GM19438 (cell line): ENCODE results near the gene SOX18.
A peak's percentile ranks its signal among the peaks of the same experiment; 100 is the strongest.

ENCODE experiments used
- ATAC-seq: cut with Tn5 transposase; IDR thresholded peaks from one replicate; pipeline ENCODE4 v1.9.1; 2021; ENCODE audit warnings: low read depth; ENCODE audit not compliant: unreplicated experiment

Gene SOX18

DNA sequence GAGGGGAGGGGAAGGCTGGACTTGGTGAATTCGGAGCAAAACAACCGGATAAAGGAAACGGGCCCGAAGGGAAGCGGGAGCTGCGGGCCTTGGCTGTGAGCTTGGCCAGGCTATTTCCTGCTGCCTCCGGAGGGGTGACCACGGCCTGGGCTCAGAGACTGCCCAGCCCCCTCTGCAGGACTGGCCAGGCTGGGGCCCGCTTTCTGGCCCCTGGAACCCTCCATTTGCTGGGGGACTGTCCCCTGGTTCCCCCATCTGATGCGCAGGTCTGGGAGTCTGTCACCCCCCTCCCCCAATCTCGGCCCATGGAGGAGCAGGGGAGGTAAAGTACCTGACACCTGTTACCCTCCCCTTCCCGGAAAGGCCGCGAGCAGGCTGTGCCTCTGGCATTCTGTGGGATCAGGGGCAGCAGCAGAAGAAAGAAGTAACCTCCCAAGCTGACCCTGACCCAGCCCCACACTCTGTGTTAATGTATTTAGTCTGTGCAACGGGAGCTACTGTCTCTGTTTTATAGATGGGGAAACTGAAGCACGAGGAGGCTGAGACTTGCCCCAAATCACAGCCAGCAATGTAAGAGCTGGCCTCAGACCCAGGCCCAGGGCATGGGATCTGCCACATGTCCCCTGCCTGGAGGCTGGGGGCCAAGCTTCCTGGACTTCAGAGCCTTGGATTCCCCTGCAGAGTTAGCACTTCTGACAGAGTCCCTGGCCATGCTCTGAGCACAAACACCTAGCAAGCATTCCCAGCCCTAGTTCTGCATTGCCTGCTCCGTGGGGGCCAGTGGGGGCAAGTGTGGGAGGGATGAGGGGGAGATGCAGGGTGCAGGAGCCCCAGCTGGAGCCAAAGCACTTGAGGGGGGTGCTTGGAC is 9.9 kb downstream of the SOX18 start:
- ATAC-seq, result no peak

DNA sequence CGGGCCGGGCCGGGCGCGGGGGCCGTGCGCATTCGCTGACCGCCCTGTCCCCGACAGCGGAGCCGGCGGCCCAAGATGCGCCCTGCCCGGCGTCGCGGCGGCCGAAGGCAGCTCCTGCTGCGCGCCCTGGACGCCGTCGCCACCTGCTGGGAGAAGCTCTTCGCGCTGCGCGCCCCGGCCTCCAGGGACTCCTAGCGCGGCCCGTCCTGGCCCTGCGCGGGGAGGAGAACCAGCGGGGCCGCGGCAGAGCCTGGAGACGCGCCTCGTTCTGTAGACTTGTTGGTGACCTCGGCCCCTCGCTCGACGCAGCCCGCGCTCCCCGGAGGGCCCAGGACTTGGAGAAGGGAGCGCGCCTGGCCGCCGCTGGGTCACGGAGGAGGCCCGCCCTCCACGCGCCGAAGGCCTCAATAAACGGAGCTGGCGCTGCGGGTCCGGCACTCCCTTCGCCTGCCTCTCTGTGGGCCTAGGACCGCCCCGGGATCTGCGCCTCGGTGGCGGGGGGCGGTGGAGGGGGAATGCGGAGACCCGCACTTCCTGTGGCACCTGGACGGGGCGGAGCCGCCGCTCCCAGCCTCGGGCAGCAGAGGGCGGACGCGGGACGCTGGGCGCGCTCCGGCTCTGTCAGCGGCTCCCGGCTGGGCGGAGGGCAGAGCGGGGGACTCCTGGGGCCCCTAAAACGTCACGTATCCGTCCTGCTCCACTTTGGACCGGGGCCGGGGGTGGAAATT is 10.7 kb downstream of the SOX18 start:
- ATAC-seq, result peak; percentile 61

GRCh38 chr20:64038224-64038564 is 11.2 kb downstream of the SOX18 start:
- ATAC-seq, result peak; percentile 40

DNA sequence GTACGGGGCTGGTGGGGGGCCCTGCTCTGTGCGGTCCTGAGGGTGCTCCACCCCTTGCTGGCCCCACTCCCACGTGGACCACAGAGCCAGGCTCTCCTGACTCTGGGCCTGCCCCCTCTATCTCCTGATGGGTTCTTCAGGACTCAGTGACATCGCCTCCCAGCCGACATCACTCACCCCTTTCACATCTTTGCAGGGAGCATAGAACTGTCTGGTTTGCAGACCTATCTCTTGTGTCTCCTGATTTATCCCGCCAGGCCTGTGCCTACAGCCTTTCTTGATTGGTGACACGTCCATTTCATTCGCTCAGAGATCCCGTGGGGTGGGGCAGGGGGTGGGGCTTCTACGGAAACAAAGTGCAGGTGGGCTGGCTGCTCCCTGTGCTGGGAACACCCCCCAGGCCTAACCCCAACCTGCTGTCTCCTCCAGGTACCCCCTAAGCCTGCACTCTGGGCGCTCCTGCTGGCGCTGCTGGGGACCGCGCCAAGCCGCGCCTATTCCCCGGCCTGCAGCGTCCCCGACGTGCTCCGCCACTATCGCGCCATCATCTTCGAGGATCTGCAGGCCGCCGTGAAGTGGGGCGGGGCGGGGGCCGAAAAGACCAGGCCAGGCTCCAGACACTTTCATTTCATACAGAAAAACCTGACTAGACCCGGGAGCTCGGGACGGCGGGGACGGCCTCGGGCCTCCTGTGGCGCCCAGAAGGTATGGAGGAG is 11.8 kb downstream of the SOX18 start:
- no peak for ATAC-seq

GRCh38 chr20:64037199-64037497 is 12.3 kb downstream of the SOX18 start:
- no peak for ATAC-seq

DNA sequence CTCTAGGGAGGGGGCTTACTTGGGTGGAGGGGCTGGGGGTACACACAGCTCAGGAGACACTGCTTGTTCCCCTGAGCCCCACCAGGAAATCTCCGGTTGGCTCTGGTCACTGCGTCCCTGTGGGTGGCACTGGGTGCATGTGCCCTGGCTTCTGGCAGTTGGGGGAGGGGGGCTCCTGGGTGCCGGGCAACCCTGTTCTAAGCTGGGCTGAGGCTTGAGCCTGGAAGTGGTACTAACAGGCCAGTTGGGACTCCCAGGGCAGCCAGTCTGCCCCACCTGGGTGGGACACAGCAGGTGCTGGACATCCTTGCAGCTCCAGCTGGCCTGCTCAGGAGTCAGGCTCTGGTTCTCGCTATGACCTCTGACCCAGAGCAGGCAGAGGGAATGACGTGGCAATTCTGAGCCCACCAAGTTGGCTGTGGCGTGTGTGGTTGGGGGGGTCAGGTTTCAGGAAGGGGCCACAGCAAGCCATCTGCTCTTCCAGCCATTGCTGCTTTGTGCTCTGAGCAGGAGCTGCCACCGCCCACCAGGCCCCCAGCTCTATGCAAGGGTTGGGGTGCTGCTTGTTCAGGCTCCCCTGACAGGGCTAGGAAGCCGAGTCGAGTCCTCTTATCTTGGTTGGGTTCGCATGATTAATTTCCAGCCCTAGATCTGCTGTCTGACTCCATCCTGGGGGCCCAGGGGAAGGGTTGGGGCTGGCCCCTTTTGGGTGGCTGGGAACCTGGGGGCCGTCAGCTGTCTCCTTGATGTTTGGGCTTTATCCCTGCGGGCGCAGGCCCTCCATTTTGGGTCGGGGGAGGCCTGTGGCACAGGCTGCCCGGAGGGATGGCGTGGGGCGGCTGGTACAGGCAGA is 12.9 kb downstream of the SOX18 start:
- no peak for ATAC-seq

- no peak for ATAC-seq
These were observed 13.5 kb downstream of the SOX18 start, which contains the start of gene C20orf204 for GRCh38 chr20:64035933-64036345. C20orf204 (plus strand) TSS chr20:64036182; CDS start chr20:64036324, 142 bp downstream.

DNA sequence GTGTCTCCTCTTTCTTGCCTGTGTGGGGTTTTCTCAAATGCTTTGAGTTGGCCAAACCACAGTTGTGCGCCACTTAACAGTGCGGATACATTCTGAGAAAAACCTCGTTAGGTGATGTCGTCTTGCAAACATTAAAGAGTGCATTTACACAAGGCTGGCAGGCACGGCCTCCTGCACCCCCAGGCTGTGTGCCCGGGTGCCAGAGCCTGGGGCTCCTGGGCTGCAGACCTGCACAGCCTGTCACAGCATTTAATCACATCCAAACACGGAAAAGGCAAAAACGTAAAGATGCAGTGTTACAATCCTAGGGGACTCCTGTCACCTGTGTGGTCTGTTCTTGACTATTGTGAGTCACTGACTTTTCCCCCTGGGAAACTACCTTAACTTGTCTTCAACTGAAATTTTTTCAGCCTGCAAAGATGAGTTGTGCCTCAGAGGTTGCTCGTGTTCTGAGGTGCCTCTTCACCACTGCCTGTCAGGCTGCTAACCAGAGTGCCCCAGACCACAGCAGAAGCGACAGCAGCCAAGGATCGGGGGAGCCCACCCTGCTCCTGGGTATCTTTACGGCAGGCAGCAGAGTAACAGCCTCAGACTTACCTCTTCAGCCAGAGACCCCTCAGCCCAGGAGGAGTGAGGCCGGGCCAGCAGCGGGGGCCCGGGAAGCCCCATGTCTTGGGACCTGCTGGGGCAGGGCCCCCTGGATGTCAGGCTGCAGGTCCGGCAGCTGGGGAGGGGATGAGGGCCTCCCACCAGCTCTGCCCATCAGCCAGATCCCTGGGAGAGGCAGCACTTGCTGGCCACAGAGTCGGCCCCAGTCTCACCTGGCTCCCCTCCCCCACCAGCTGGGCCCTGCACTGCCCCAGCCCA is 14.1 kb downstream of the SOX18 start:
- ATAC-seq, result no peak

DNA sequence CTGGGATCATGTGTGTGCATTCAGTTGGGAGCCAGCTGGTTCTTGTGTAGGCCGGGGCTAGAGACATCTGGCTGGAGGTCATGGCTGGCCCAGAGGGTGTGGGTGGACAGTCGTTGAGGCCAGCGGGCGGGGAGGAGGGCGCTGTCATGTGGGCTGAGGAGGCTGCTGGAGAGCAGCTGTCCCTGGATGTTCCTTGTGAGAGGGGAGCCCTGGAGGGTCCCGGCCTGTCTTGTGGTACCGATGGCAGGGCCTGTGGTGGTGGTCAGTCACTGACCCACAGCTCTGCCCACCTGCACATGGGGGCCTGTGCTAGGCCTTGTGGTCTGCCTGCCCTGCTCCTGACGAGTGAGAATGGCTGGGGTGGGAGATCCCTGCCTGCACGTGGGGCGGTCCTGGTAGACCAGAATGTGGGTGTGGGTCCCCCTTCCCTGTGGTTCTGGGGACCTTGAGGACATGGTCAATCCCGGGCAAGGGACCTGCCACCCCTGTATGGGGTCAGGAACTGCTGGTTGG is 15.4 kb downstream of the SOX18 start:
- no peak for ATAC-seq

- ATAC-seq, result no peak
These were observed 16.5 kb downstream of the SOX18 start for GRCh38 chr20:64032706-64033624.

- ATAC-seq, result no peak
These were observed 17.6 kb downstream of the SOX18 start for GRCh38 chr20:64031822-64032314.

- ATAC-seq, result no peak
These were observed 18.9 kb downstream of the SOX18 start for GRCh38 chr20:64030371-64031134.

DNA sequence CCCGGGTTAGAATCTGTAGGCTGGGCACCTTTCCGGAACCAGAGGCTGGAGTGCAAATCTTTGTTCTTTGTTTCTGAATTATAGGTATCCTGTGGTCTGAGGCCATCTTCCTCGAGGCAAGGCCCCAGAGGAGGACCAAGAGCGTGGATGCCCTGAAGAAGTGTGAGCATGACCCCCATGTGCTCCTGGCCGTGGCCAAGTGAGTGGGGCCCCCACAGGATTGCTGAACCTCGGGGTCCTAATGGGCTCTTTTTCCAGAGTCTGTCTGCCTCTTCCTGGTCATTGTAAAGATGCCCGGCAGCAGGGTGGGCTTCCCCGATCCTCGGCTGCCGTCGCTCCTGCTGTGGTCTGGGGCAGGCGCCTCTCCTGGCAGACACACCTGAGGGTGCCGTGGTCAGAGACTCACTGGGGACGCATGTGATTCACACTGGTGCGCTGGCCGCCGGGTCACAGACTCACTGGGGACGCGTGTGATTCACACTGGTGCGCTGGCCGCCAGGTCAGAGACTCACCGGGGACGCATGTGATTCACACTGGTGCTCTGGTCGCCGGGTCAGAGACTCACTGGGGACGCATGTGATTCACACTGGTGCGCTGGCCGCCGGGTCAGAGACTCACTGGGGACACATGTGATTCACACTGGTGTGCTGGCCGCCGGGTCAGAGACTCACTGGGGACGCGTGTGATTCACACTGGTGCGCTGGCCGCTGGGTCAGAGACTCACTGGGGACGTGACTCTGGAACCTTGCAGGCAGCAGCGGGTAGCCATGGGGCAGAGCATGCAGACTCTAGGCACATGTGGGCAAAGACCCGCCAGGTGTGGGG is 19.9 kb downstream of the SOX18 start:
- ATAC-seq, result no peak

DNA sequence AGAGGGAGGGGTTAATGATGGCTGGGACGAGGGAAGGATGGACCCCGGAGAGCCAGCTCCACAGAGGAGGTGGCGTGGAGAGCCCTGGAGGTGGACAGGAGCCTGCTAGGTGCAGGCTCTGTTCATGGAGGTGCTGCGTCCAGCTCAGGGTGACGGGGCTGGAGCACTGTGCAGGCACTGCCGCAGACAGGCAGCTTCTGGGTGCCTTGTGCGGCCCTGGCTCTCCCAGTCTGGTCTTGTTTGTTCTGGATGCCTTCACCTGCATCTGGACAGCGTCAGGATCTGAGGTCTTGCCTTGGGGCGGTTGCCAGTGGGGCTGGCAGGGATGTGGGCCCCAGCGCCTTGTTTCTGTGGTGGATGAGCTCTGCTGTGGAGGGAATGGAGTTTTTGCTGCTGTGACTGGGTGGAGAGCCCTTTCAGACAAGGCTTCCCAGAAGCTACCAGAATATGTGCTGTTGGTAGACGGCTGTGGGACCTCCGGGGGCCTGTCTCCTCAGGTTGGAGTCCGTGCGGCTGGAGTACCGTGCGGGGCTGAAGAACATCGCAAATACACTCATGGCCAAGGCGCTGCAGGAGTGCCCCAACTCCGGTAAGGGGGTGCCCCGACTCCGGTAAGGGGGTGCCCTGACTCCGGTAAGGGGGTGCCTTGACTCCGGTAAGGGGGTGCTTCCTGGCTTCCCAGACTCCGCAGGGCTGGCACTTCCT is 21.3 kb downstream of the SOX18 start:
- ATAC-seq, result no peak

DNA sequence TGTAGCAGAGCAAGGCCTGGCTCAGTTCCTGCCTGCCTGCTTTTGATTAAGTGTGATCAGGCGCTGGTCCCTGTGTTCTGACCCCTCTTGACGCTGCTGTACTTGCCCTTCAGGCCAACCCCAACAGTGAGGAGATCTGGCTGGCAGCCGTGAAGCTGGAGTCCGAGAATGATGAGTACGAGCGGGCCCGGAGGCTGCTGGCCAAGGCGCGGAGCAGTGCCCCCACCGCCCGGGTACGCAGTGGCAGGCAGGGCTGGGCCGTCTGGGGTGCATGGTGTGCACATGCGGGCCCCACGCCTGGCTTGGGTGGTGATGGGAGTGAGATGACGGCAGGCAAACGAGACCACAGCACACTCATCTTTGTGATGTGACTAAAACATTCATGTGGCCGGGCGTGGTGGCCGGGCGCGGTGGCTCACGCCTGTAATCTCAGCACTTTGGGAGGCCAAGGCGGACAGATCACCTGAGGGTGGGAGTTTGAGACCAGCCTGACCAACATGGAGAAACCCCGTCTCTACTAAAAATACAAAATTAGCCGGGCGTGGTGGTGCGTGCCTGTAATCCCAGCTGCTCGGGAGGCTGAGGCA is 23.5 kb downstream of the SOX18 start:
- ATAC-seq, result no peak
